Tibial nerve (tissue), 4 donors: ENCODE data around the gene NOM1.

Experiments
- CTCF ChIP-seq, 5 experiments: fragments of 200-600 bp in 3 of 5; fragments of 450-650 bp in 2 of 5; sonication (generic) in 3 of 5; IDR thresholded peaks; one replicate each; pipeline ENCODE4 v1.5.1; 2016 to 2019; ENCODE audit warnings: antibody characterized with exemption in 5 of 5, mild to moderate bottlenecking in 3 of 5, moderate library complexity in 2 of 5
- EP300 ChIP-seq, 2 donors: sonication (generic); formaldehyde crosslinking; IDR thresholded peaks; one replicate each; pipeline ENCODE4 v1.6.1; 2017; ENCODE audit warnings: antibody characterized with exemption in 2 of 2, mild to moderate bottlenecking in 1 of 2
- POLR2A ChIP-seq, 2 donors: fragments of 450-650 bp; IDR thresholded peaks; one replicate each; pipeline ENCODE4 v1.6.1; 2017; ENCODE audit warnings: antibody characterized with exemption in 2 of 2, mild to moderate bottlenecking in 2 of 2, moderate library complexity in 2 of 2

GRCh38 chr7:157017149-157017548, 67.6 kb downstream of the NOM1 start:
- TF ChIP-seq CTCF (IDR thresholded peaks at IDR 0.05) (no peak), POLR2A (IDR thresholded peaks at IDR 0.05) (no peak), EP300 (IDR thresholded peaks at IDR 0.05) (no peak)
